ENCODE measurements around the gene TGFBR1.

Gene TGFBR1

DNA sequence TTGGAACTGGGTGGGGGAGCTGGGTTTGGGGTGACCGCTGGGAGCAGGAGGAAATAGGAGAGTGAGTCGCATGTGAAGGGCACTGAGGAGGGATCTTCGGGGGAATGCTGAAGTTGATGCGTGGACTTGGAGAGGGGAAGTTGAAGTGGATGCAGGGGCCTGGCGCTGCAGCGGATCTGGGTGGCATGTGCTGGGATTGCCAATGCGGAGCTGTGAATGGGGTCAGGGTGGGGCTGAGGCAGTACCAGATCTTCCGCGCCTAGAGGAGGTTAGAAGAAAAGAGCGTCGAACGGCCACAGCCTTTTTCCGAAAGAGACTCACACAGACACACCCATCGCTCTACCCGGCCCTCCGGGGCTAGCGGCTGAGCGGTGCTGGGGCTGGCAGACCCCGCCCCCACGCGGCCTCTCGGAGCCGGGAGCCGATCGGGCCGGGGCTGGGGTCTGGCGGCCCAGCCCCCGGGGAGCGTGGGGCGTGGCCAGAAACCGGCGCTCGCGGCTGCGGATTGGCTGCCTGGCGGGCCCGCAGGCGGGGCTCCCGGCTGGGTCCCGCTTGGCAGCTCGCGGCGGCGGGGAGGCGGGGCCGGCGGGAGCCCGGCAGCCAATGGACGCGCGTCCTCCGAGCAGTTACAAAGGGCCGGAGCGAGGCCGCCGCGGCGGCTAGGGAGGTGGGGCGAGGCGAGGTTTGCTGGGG is at the start of gene TGFBR1:
TSS of gene TGFBR1 (plus strand) at position 655 of the 693 bp plus-strand sequence. CDS start 93 bp downstream, outside the sequence.
- Histone ChIP-seq H3K4me2 (ENCODE audit: low read depth, low read length, poor library complexity, severe bottlenecking) (peak within 1 kb of the TSS; percentile 80), H3F3A (ENCODE audit: insufficient read depth) (no peaks in the 10 kb centered on the region; the same call in 1 of the 2 replicates), H3K9me2 (replicated peaks; ENCODE audit: insufficient read depth, low read length) (no peaks in the 10 kb centered on the region), H2AFZ (ENCODE audit: low read depth, low read length, severe bottlenecking) (peak within 1 kb of the TSS; percentile 84), H4K20me1 (ENCODE audit: low read depth, low read length) (peaks cover 4% of the 10 kb centered on the region; the same call in 1 of the 2 replicates), H3K79me2 (ENCODE audit: insufficient read depth, low read length) (0 out of 2 replicates have a peak, but pooled peaks cover 4% of the 10 kb centered on the region), H3K4me3 (ENCODE audit: insufficient read depth, low read length, poor library complexity, severe bottlenecking) (peak within 1 kb of the TSS; percentile 70), H3K9me3 (ENCODE audit: insufficient read depth, low read length) (no peaks in the 10 kb centered on the region), H3K9ac (ENCODE audit: low read length) (peak within 1 kb of the TSS; percentile 66), H3K27me3 (ENCODE audit: low read length) (no peaks in the 10 kb centered on the region), H3K27ac (ENCODE audit: low read depth, low read length) (no peak within 1 kb of the TSS), H3K36me3 (ENCODE audit: low read length) (no peaks in the 10 kb centered on the region)
- TF ChIP-seq, protein P1, sequence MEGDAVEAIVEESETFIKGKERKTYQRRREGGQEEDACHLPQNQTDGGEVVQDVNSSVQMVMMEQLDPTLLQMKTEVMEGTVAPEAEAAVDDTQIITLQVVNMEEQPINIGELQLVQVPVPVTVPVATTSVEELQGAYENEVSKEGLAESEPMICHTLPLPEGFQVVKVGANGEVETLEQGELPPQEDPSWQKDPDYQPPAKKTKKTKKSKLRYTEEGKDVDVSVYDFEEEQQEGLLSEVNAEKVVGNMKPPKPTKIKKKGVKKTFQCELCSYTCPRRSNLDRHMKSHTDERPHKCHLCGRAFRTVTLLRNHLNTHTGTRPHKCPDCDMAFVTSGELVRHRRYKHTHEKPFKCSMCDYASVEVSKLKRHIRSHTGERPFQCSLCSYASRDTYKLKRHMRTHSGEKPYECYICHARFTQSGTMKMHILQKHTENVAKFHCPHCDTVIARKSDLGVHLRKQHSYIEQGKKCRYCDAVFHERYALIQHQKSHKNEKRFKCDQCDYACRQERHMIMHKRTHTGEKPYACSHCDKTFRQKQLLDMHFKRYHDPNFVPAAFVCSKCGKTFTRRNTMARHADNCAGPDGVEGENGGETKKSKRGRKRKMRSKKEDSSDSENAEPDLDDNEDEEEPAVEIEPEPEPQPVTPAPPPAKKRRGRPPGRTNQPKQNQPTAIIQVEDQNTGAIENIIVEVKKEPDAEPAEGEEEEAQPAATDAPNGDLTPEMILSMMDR (IDR thresholded peaks at IDR 0.05; ENCODE audit: insufficient read depth, low read length, poor library complexity, severe bottlenecking), result no peak
- no peak for TF ChIP-seq EZH2phosphoT487 (conservative IDR thresholded peaks at IDR 0.05; ENCODE audit: low read length)

DNA sequence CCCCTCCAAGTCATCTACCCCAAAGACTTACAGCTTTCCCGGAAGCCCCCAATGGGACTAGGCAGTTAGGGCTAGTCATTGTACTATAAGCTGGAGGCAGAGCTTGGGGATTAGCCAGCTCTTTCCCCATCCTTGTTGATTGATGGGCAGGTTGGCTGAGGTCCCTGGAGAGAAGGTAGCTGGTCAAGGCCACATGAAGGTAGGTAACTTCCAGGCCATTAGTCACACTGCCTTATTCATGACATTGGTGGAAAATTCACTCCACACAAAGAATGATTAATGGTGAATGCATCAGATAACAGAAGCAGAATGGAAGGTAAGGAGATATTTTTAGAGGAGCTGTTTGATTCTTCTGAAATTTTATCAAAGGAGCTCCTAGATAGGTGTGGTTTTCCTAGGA is 49.5 kb upstream of the TGFBR1 start:
- H3K4me2 ChIP-seq (ENCODE audit: low read depth, low read length, poor library complexity, severe bottlenecking), result no peak overlapping the region
- no peak overlapping the region for H3K4me3 ChIP-seq (ENCODE audit: insufficient read depth, low read length, poor library complexity, severe bottlenecking)
- H3K9ac ChIP-seq (ENCODE audit: low read length), result no peak overlapping the region
- H3K27ac ChIP-seq (ENCODE audit: low read depth, low read length), result no peak overlapping the region
- H3K9me2 ChIP-seq (replicated peaks; ENCODE audit: insufficient read depth, low read length), result no peaks in the 10 kb centered on the region
- H3K36me3 ChIP-seq (ENCODE audit: low read length), result no peaks in the 10 kb centered on the region
- H3K9me3 ChIP-seq (ENCODE audit: insufficient read depth, low read length), result no peaks in the 10 kb centered on the region
- no peaks in the 10 kb centered on the region for H3F3A ChIP-seq (ENCODE audit: insufficient read depth)
- no peak overlapping the region for H2AFZ ChIP-seq (ENCODE audit: low read depth, low read length, severe bottlenecking)
- H3K27me3 ChIP-seq (ENCODE audit: low read length), result no peaks in the 10 kb centered on the region
- H4K20me1 ChIP-seq (ENCODE audit: low read depth, low read length), result no peaks in the 10 kb centered on the region
- TF ChIP-seq, protein P1 (IDR thresholded peaks at IDR 0.05; ENCODE audit: insufficient read depth, low read length, poor library complexity, severe bottlenecking), result no peak
- no peaks in the 10 kb centered on the region for H3K79me2 ChIP-seq (ENCODE audit: insufficient read depth, low read length)

DNA sequence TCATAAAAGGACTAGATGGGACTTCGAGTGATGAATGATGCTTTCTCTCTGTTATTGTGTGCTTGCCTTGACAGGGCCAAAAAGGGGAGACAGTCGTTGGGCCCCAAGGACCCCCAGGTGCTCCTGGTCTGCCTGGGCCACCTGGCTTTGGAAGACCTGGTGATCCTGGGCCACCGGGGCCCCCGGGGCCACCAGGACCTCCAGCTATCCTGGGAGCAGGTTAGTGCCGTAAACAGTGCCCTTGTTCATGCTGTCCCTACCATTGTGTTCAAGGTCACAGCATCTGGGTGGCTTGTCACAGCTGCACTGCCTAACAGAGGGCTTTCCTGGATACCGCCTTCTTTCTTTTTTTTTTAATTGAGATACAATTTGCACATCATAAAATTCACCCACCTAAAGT is 48.7 kb upstream of the TGFBR1 start:
- Histone ChIP-seq H3K27me3 (ENCODE audit: low read length) (no peaks in the 10 kb centered on the region), H3K79me2 (ENCODE audit: insufficient read depth, low read length) (no peaks in the 10 kb centered on the region), H4K20me1 (ENCODE audit: low read depth, low read length) (no peaks in the 10 kb centered on the region), H3K9ac (ENCODE audit: low read length) (no peak overlapping the region), H3K4me3 (ENCODE audit: insufficient read depth, low read length, poor library complexity, severe bottlenecking) (no peak overlapping the region), H3K4me2 (ENCODE audit: low read depth, low read length, poor library complexity, severe bottlenecking) (no peak overlapping the region), H3K36me3 (ENCODE audit: low read length) (no peaks in the 10 kb centered on the region), H2AFZ (ENCODE audit: low read depth, low read length, severe bottlenecking) (no peak overlapping the region), H3K9me3 (ENCODE audit: insufficient read depth, low read length) (no peaks in the 10 kb centered on the region), H3K9me2 (replicated peaks; ENCODE audit: insufficient read depth, low read length) (no peaks in the 10 kb centered on the region), H3F3A (ENCODE audit: insufficient read depth) (no peaks in the 10 kb centered on the region; the same call in 1 of the 2 replicates), H3K27ac (ENCODE audit: low read depth, low read length) (no peak overlapping the region)
- TF ChIP-seq, protein P1 (IDR thresholded peaks at IDR 0.05; ENCODE audit: insufficient read depth, low read length, poor library complexity, severe bottlenecking), result no peak
- TF ChIP-seq EZH2phosphoT487 (conservative IDR thresholded peaks at IDR 0.05; ENCODE audit: low read length), result no peak

Data from SU-DHL-6 (cell line).